Measurements from ENCODE around the gene PRTFDC1.

GRCh38 chr10:24910574-24910973 is 41.8 kb downstream of the PRTFDC1 start:
- TF ChIP-seq, protein P1, sequence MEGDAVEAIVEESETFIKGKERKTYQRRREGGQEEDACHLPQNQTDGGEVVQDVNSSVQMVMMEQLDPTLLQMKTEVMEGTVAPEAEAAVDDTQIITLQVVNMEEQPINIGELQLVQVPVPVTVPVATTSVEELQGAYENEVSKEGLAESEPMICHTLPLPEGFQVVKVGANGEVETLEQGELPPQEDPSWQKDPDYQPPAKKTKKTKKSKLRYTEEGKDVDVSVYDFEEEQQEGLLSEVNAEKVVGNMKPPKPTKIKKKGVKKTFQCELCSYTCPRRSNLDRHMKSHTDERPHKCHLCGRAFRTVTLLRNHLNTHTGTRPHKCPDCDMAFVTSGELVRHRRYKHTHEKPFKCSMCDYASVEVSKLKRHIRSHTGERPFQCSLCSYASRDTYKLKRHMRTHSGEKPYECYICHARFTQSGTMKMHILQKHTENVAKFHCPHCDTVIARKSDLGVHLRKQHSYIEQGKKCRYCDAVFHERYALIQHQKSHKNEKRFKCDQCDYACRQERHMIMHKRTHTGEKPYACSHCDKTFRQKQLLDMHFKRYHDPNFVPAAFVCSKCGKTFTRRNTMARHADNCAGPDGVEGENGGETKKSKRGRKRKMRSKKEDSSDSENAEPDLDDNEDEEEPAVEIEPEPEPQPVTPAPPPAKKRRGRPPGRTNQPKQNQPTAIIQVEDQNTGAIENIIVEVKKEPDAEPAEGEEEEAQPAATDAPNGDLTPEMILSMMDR (IDR thresholded peaks at IDR 0.05 in 2 of 3, conservative IDR thresholded peaks at IDR 0.05 in 1 of 3; ENCODE audit: borderline replicate concordance in 1 of 3, insufficient read depth in 1 of 3, low read depth in 2 of 3, low read length in 2 of 3) = no peak
- TF ChIP-seq CEBPB (IDR thresholded peaks at IDR 0.05; ENCODE audit: low read depth) (no peak), ELF1 (IDR thresholded peaks at IDR 0.05; ENCODE audit: borderline replicate concordance, low read depth) (no peak), SP1 (IDR thresholded peaks at IDR 0.05; ENCODE audit: low read depth) (no peak), EZH2 (IDR thresholded peaks at IDR 0.05) (no peak), POLR2A (IDR thresholded peaks at IDR 0.05; ENCODE audit: borderline replicate concordance, extremely low read depth, insufficient read depth, insufficient read length) (no peak), ZNF274 (IDR thresholded peaks at IDR 0.05; ENCODE audit: low read depth, low read length) (no peak), YY1 (IDR thresholded peaks at IDR 0.05; ENCODE audit: extremely low read depth, insufficient replicate concordance, low read depth, low read length) (no peak), JUND (IDR thresholded peaks at IDR 0.05) (no peak), RAD21 (IDR thresholded peaks at IDR 0.05; ENCODE audit: low read depth) (no peak)

Data from HCT116 (cell line).